ENCODE results near the gene TMCC1.
"Not testable (repeated sequence)": the region's sequence is repeated elsewhere in the genome, so short reads cannot be mapped to it uniquely, and the experiment has no call there.

Gene TMCC1

GRCh38 chr3:129892857-129893580 is 492 bp downstream of the TMCC1 start:
- no peak for DNase-seq (ENCODE audit: low spot score)

GRCh38 chr3:129892486-129892856 is 1.0 kb downstream of the TMCC1 start:
- no peak for DNase-seq (ENCODE audit: low spot score)

- DNase-seq (ENCODE audit: low spot score): no peak
Measured at GRCh38 chr3:129890891-129891290, 2.6 kb downstream of the TMCC1 start.

- no peak for DNase-seq (ENCODE audit: low spot score)
Measured at GRCh38 chr3:129890125-129890524, 3.4 kb downstream of the TMCC1 start.

GRCh38 chr3:129888771-129889170 is 4.7 kb downstream of the TMCC1 start:
- DNase-seq (ENCODE audit: low spot score): no peak

GRCh38 chr3:129881261-129881660 is 12.2 kb downstream of the TMCC1 start:
- no peak for DNase-seq (ENCODE audit: low spot score)

- DNase-seq (ENCODE audit: low spot score): no peak
Measured at GRCh38 chr3:129878355-129878754, 15.2 kb downstream of the TMCC1 start.

GRCh38 chr3:129874479-129874878 is 19.0 kb downstream of the TMCC1 start:
- not testable (repeated sequence) for DNase-seq (ENCODE audit: low spot score)

- no peak for DNase-seq (ENCODE audit: low spot score)
Measured at GRCh38 chr3:129868912-129869311, 24.6 kb downstream of the TMCC1 start.

- no peak for DNase-seq (ENCODE audit: low spot score)
Measured at GRCh38 chr3:129867506-129868124, 25.9 kb downstream of the TMCC1 start.

- DNase-seq (ENCODE audit: low spot score): no peak
Measured at GRCh38 chr3:129865806-129866205, 27.7 kb downstream of the TMCC1 start.

GRCh38 chr3:129864519-129864918 is 29.0 kb downstream of the TMCC1 start:
- DNase-seq (ENCODE audit: low spot score): no peak

- DNase-seq (ENCODE audit: low spot score): no peak
Measured at GRCh38 chr3:129859272-129859671, 34.2 kb downstream of the TMCC1 start.

GRCh38 chr3:129857899-129858298 is 35.6 kb downstream of the TMCC1 start:
- DNase-seq (ENCODE audit: low spot score): no peak

GRCh38 chr3:129856790-129857189 is 36.7 kb downstream of the TMCC1 start:
- DNase-seq (ENCODE audit: low spot score): not testable (repeated sequence)

GRCh38 chr3:129855832-129856419 is 37.6 kb downstream of the TMCC1 start:
- DNase-seq (ENCODE audit: low spot score): no peak

GRCh38 chr3:129855170-129855831 is 38.2 kb downstream of the TMCC1 start:
- no peak for DNase-seq (ENCODE audit: low spot score)

GRCh38 chr3:129854460-129854859 is 39.1 kb downstream of the TMCC1 start:
- DNase-seq (ENCODE audit: low spot score): no peak

GRCh38 chr3:129845956-129846355 is 47.6 kb downstream of the TMCC1 start:
- no peak for DNase-seq (ENCODE audit: low spot score)

GRCh38 chr3:129840707-129841360 is 52.7 kb downstream of the TMCC1 start:
- DNase-seq (ENCODE audit: low spot score): no peak

GRCh38 chr3:129838086-129838485 is 55.4 kb downstream of the TMCC1 start:
- no peak for DNase-seq (ENCODE audit: low spot score)

GRCh38 chr3:129837065-129837642 is 56.4 kb downstream of the TMCC1 start:
- no peak for DNase-seq (ENCODE audit: low spot score)

Data from hematopoietic multipotent progenitor cell treated with erythropoietin and hydrocortisone succinate and interleukin-3 and kit ligand, for 15 days (in vitro differentiated cells).